A673 (cell line): ENCODE measurements around the gene SH2D4B. TPM values are rescaled to one million over a fixed set of nuclear protein-coding genes. Genes with fewer than 3 reads are reported as not detected.

ENCODE experiments used
- BruUV-seq: library from RNA; stranded (reverse); fragments of 400-500 nt; replicated peaks from 2 replicates; lab custom pipeline; 2021; lab: Mats Ljungman, UMichigan
- CTCF ChIA-PET: fragments of 300-600 bp; sonication (Branson Sonifier 250); formaldehyde crosslinking; loops from one replicate; lab custom pipeline; 2022; ENCODE audit warnings: antibody characterized with exemption; lab: Charles Lee
- POLR2A ChIA-PET: fragments of 300-600 bp; sonication (Branson Sonifier 250); formaldehyde crosslinking; loops from one replicate; lab custom pipeline; 2022; ENCODE audit warnings: antibody characterized with exemption; ENCODE audit not compliant: low non-redundant PET; lab: Charles Lee
- DNase-seq: peaks from one replicate; pipeline ENCODE4 v3.0.0-alpha.2; 2015; ENCODE audit warnings: low spot score
- H3K27ac ChIP-seq: fragments of 200-600 bp; sonication (generic); 2 replicates; pipeline ENCODE4 v1.5.1; 2016; ENCODE audit warnings: mixed run types, low read depth, mild to moderate bottlenecking, mixed read lengths, antibody characterized with exemption, low read length; ENCODE audit not compliant: poor library complexity, severe bottlenecking
- H3K27me3 ChIP-seq: fragments of 200-600 bp; sonication (generic); replicated peaks from 2 replicates; pipeline ENCODE4 v1.6.1; 2017; ENCODE audit warnings: mixed run types, low read depth, mild to moderate bottlenecking, mixed read lengths, antibody characterized with exemption, low read length; ENCODE audit not compliant: insufficient read depth, poor library complexity
- H3K36me3 ChIP-seq: fragments of 200-600 bp; sonication (generic); 2 replicates; pipeline ENCODE4 v1.6.1; 2016; ENCODE audit warnings: mixed run types, mild to moderate bottlenecking, mixed read lengths, antibody characterized with exemption, low read length; ENCODE audit not compliant: insufficient read depth, poor library complexity, severe bottlenecking
- H3K4me1 ChIP-seq: fragments of 200-600 bp; sonication (generic); 2 replicates; pipeline ENCODE4 v1.6.1; 2017; ENCODE audit warnings: mixed run types, mild to moderate bottlenecking, mixed read lengths, antibody characterized with exemption, low read length; ENCODE audit not compliant: insufficient read depth, poor library complexity, severe bottlenecking
- H3K4me3 ChIP-seq: fragments of 200-600 bp; sonication (generic); 2 replicates; pipeline ENCODE4 v1.5.1; 2016; ENCODE audit warnings: low read depth, mixed run types, mild to moderate bottlenecking, mixed read lengths, low read length; ENCODE audit not compliant: poor library complexity, severe bottlenecking
- H3K9me3 ChIP-seq: fragments of 200-600 bp; sonication (generic); 2 replicates; pipeline ENCODE4 v1.6.1; 2016; ENCODE audit warnings: mixed run types, low read depth, mild to moderate bottlenecking, mixed read lengths, antibody characterized with exemption, low read length; ENCODE audit not compliant: poor library complexity, severe bottlenecking
- EZH2 ChIP-seq: fragments of 200-600 bp; sonication (generic); IDR thresholded peaks from 2 replicates; pipeline ENCODE4 v1.6.1; 2017; ENCODE audit warnings: borderline replicate concordance, low read depth, mild to moderate bottlenecking, mixed read lengths, antibody characterized with exemption, low read length; ENCODE audit not compliant: poor library complexity, severe bottlenecking
- intact Hi-C: fragments of 100-400 bp; cut with micrococcal nuclease; formaldehyde crosslinking; loops from one replicate; pipeline ENCODE4 v1.10.0; 2022; ENCODE audit not compliant: unreplicated experiment
- total RNA-seq: library from RNA; stranded (reverse); gene quantifications from 2 replicates; pipeline ENCODE4 v1.2.3, GENCODE V29; 2021
- TF ChIP-seq, protein P1 (sequence below): fragments of 300-800, 200-600 bp; sonication (generic); conservative IDR thresholded peaks from 2 replicates; pipeline ENCODE4 v1.5.1; 2017; ENCODE audit warnings: low read depth, mild to moderate bottlenecking, antibody characterized with exemption, low read length, moderate library complexity, mixed read lengths

Gene SH2D4B
- total RNA-seq, 1 experiment from 2014 or later: 0.19 TPM

DNA sequence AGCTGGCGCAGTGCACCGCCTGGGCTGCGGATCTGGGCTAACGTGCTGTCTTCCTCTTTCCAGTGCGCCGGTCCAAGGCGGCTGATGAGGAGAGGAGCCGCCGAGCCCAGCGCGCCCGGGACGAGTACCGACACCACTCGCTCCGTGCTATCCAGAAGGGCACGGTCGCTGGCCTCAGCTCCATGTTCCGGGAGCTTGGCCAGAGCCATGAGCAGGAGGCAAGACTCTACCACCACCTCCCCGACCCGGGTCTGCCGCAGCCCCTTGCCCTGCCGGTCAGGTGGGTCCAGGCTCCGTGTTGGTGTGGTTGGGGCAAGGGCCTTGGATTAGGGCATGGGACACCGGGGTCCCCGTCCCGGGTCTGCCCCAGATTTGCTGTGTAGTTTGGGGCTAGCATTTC, 65.8 kb downstream of the SH2D4B start:
- ChIA-PET CTCF (no interaction called here), POLR2A (no interaction called here)
- no peak for DNase-seq
- H3K4me3 ChIP-seq: no peak overlapping the region
- TF ChIP-seq, protein P1, sequence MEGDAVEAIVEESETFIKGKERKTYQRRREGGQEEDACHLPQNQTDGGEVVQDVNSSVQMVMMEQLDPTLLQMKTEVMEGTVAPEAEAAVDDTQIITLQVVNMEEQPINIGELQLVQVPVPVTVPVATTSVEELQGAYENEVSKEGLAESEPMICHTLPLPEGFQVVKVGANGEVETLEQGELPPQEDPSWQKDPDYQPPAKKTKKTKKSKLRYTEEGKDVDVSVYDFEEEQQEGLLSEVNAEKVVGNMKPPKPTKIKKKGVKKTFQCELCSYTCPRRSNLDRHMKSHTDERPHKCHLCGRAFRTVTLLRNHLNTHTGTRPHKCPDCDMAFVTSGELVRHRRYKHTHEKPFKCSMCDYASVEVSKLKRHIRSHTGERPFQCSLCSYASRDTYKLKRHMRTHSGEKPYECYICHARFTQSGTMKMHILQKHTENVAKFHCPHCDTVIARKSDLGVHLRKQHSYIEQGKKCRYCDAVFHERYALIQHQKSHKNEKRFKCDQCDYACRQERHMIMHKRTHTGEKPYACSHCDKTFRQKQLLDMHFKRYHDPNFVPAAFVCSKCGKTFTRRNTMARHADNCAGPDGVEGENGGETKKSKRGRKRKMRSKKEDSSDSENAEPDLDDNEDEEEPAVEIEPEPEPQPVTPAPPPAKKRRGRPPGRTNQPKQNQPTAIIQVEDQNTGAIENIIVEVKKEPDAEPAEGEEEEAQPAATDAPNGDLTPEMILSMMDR: no peak
- H3K27ac ChIP-seq: no peak overlapping the region
- H3K4me1 ChIP-seq: no peaks in the 10 kb centered on the region
- BruUV-seq: no TSS peak
- no peaks in the 10 kb centered on the region for H3K9me3 ChIP-seq
- H3K36me3 ChIP-seq: no peaks in the 10 kb centered on the region
- intact Hi-C loops: no loop called here
- H3K27me3 ChIP-seq: no peaks in the 10 kb centered on the region

DNA sequence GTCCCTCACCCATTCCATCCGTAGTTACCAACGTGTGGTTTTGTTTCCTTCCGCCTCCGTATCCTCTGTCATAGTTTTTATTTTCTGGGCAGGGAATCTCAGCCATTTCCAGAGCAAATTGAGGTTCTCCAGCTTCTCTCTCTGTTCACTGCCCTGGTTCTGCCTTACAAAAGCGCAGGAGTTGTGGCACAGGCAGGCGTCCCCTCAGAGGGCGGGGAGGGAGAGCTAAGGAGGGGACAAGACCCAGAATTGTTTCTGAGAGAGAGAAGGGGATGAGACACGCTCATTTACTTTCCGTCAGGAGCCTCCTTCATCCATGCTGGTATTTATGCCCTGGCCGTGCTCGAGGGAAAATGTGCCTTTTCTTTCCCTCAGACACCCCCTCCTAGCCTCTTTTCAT, 71.0 kb downstream of the SH2D4B start:
- CTCF ChIA-PET: no interaction called here
- POLR2A ChIA-PET: no interaction called here
- no peak for TF ChIP-seq EZH2
- TF ChIP-seq, protein P1: no peak

DNA sequence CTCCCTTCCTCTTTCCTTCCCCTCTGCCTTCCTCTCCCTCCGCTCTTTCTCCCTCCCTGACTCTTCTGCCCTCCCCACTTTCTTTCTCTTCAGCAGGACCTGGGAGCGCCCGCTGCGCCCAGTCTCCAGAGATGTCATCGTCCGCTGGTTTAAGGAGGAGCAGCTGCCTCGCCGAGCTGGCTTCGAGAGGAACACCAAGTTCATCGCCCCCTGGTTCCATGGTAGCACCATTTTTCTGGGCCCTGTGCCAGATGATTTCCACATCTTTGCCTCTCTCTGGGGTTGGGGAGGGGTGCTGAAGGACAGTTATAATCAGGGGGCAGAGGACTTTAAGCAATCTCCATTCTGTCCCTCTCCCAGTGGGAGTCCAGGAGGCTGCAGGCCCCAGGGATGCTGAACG, 71.6 kb downstream of the SH2D4B start:
- Histone ChIP-seq H3K4me3 (no peak overlapping the region), H3K9me3 (no peaks in the 10 kb centered on the region), H3K36me3 (no peaks in the 10 kb centered on the region), H3K4me1 (no peaks in the 10 kb centered on the region), H3K27ac (no peak overlapping the region), H3K27me3 (no peaks in the 10 kb centered on the region)
- BruUV-seq: no TSS peak
- POLR2A ChIA-PET: no interaction called here
- TF ChIP-seq, protein P1: no peak
- TF ChIP-seq EZH2: no peak
- CTCF ChIA-PET: no interaction called here
- no peak for DNase-seq
- intact Hi-C loops: no loop called here

More for the DNA sequence above, 71.0 kb downstream of the SH2D4B start:
- Histone ChIP-seq H3K27ac (no peak overlapping the region), H3K9me3 (no peaks in the 10 kb centered on the region), H3K36me3 (no peaks in the 10 kb centered on the region), H3K4me1 (no peaks in the 10 kb centered on the region), H3K27me3 (no peaks in the 10 kb centered on the region), H3K4me3 (no peak overlapping the region)
- intact Hi-C loops: no loop called here
- BruUV-seq: no TSS peak
- DNase-seq: no peak
